Measurements from ENCODE around the gene EFCAB13. TPM values are rescaled to one million over a fixed set of nuclear protein-coding genes. Genes with fewer than 3 reads are reported as not detected.
"Not testable (repeated sequence)": the region's sequence is repeated elsewhere in the genome, so short reads cannot be mapped to it uniquely, and the experiment has no call there.

The EFCAB13 gene
- total RNA-seq, 1 experiment from 2014 or later, result 5.1 TPM

GRCh38 chr17:47363171-47363570 lies 39.4 kb downstream of the EFCAB13 start:
- TF ChIP-seq CTCF (IDR thresholded peaks at IDR 0.05; ENCODE audit: insufficient read depth in 1 of 2, low read depth in 1 of 2, low read length in 1 of 2, severe bottlenecking in 1 of 2, unreplicated experiment in 1 of 2), result no peak
- Mint-ChIP-seq H3K4me1 (ENCODE audit: low read depth, unreplicated experiment) (peaks cover 4% of the 10 kb centered on the region), H3K36me3 (ENCODE audit: insufficient read depth, unreplicated experiment) (no peaks in the 10 kb centered on the region), H3K4me3 (ENCODE audit: unreplicated experiment) (no peak overlapping the region), H3K27me3 (ENCODE audit: insufficient read depth, unreplicated experiment) (no peaks in the 10 kb centered on the region), H3K27ac (ENCODE audit: unreplicated experiment) (no peak overlapping the region), H3K9me3 (ENCODE audit: unreplicated experiment) (peaks cover 10% of the 10 kb centered on the region)
- CTCF ChIA-PET, result no interaction called here
- Histone ChIP-seq H3K4me1 (peaks cover 5% of the 10 kb centered on the region; the same call in 1 of the 2 replicates), H3K27me3 (replicated peaks; ENCODE audit: control insufficient read depth, insufficient read depth, low read length) (no peaks in the 10 kb centered on the region), H3K9me3 (peaks cover 14% of the 10 kb centered on the region; the same call in 1 of the 2 replicates), H3K36me3 (ENCODE audit: control insufficient read depth, insufficient read depth, low read length) (no peaks in the 10 kb centered on the region), H3K4me3 (ENCODE audit: low read depth, low read length) (no peak overlapping the region)
- DNase-seq, result no peak
- intact Hi-C loops (cut with micrococcal nuclease; ENCODE audit: unreplicated experiment), result no loop called here
- POLR2A ChIA-PET, result no interaction called here
- BruUV-seq (replicated peaks), result no TSS peak

GRCh38 chr17:47367257-47367656 lies 43.5 kb downstream of the EFCAB13 start:
- peaks cover 5% of the 10 kb centered on the region; the same call in 1 of the 2 replicates for H3K4me1 ChIP-seq
- intact Hi-C loops (cut with micrococcal nuclease; ENCODE audit: unreplicated experiment), result no loop called here
- ChIA-PET CTCF (no interaction called here), POLR2A (no interaction called here)
- peaks cover 18% of the 10 kb centered on the region for H3K9me3 ChIP-seq
- no peak for TF ChIP-seq CTCF (IDR thresholded peaks at IDR 0.05; ENCODE audit: insufficient read depth in 1 of 2, low read depth in 1 of 2, low read length in 1 of 2, severe bottlenecking in 1 of 2, unreplicated experiment in 1 of 2)
- no peak overlapping the region for H3K4me3 Mint-ChIP-seq (ENCODE audit: unreplicated experiment)
- H3K36me3 ChIP-seq (ENCODE audit: control insufficient read depth, insufficient read depth, low read length), result no peaks in the 10 kb centered on the region
- no peaks in the 10 kb centered on the region for H3K36me3 Mint-ChIP-seq (ENCODE audit: insufficient read depth, unreplicated experiment)
- H3K4me3 ChIP-seq (ENCODE audit: low read depth, low read length), result no peak overlapping the region
- peaks cover 13% of the 10 kb centered on the region for H3K4me1 Mint-ChIP-seq (ENCODE audit: low read depth, unreplicated experiment)
- DNase-seq, result no peak
- peaks cover 16% of the 10 kb centered on the region for H3K9me3 Mint-ChIP-seq (ENCODE audit: unreplicated experiment)
- H3K27ac Mint-ChIP-seq (ENCODE audit: unreplicated experiment), result no peak overlapping the region
- H3K27me3 Mint-ChIP-seq (ENCODE audit: insufficient read depth, unreplicated experiment), result no peaks in the 10 kb centered on the region
- no peaks in the 10 kb centered on the region for H3K27me3 ChIP-seq (replicated peaks; ENCODE audit: control insufficient read depth, insufficient read depth, low read length)
- no TSS peak for BruUV-seq (replicated peaks)

DNA sequence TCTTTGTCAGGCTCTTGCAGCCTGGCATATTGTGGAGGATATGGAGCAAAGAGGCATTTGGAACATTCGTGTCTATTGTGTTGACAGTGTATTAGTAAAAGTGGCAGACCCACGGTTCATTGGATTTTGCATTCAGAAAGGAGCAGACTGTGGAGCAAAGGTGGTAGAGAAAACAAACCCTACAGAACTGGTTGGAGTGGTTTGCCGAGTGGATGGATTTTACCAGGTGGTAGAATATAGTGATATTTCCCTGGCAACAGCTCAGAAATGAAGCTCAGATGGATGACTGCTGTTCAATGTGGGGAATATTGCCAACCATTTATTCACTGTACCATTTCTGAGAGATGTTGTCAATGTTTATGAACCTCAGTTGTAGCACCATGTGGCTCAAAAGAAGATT lies 44.5 kb downstream of the EFCAB13 start:
- no peak for DNase-seq
- H3K9me3 Mint-ChIP-seq (ENCODE audit: unreplicated experiment), result peaks cover 18% of the 10 kb centered on the region
- no TSS peak for BruUV-seq (replicated peaks)
- no peaks in the 10 kb centered on the region for H3K36me3 Mint-ChIP-seq (ENCODE audit: insufficient read depth, unreplicated experiment)
- Histone ChIP-seq H3K36me3 (ENCODE audit: control insufficient read depth, insufficient read depth, low read length) (no peaks in the 10 kb centered on the region), H3K27me3 (replicated peaks; ENCODE audit: control insufficient read depth, insufficient read depth, low read length) (no peaks in the 10 kb centered on the region), H3K9me3 (peaks cover 16% of the 10 kb centered on the region), H3K4me3 (ENCODE audit: low read depth, low read length) (no peak overlapping the region), H3K4me1 (peaks cover 5% of the 10 kb centered on the region; the same call in 1 of the 2 replicates)
- no peak for TF ChIP-seq CTCF (IDR thresholded peaks at IDR 0.05; ENCODE audit: insufficient read depth in 1 of 2, low read depth in 1 of 2, low read length in 1 of 2, severe bottlenecking in 1 of 2, unreplicated experiment in 1 of 2)
- H3K27me3 Mint-ChIP-seq (ENCODE audit: insufficient read depth, unreplicated experiment), result no peaks in the 10 kb centered on the region
- intact Hi-C loops (cut with micrococcal nuclease; ENCODE audit: unreplicated experiment), result no loop called here
- POLR2A ChIA-PET, result no interaction called here
- no peak overlapping the region for H3K27ac Mint-ChIP-seq (ENCODE audit: unreplicated experiment)
- no peak overlapping the region for H3K4me3 Mint-ChIP-seq (ENCODE audit: unreplicated experiment)
- peaks cover 13% of the 10 kb centered on the region for H3K4me1 Mint-ChIP-seq (ENCODE audit: low read depth, unreplicated experiment)
- CTCF ChIA-PET, result no interaction called here

- BruUV-seq (replicated peaks); H3K4me1 ChIP-seq; H3K27ac Mint-ChIP-seq (ENCODE audit: unreplicated experiment); intact Hi-C loops (cut with micrococcal nuclease; ENCODE audit: unreplicated experiment); H3K36me3 Mint-ChIP-seq (ENCODE audit: insufficient read depth, unreplicated experiment); H3K36me3 ChIP-seq (ENCODE audit: control insufficient read depth, insufficient read depth, low read length); DNase-seq; H3K27me3 Mint-ChIP-seq (ENCODE audit: insufficient read depth, unreplicated experiment); H3K27me3 ChIP-seq (replicated peaks; ENCODE audit: control insufficient read depth, insufficient read depth, low read length); H3K4me3 Mint-ChIP-seq (ENCODE audit: unreplicated experiment); H3K4me3 ChIP-seq (ENCODE audit: low read depth, low read length): not testable (repeated sequence)
- ChIA-PET CTCF (interaction anchor here (1.1 kb wide), 1 partner anchor 9 kb away, joined by 3 read pairs; no protein-coding TSS in a partner anchor), POLR2A (interaction anchor here (0.7 kb wide), 1 partner anchor 136 kb away, joined by 3 read pairs; no protein-coding TSS in a partner anchor)
- Mint-ChIP-seq H3K9me3 (ENCODE audit: unreplicated experiment) (peaks cover 19% of the 10 kb centered on the region), H3K4me1 (ENCODE audit: low read depth, unreplicated experiment) (peaks cover 13% of the 10 kb centered on the region)
- H3K9me3 ChIP-seq, result peaks cover 12% of the 10 kb centered on the region
These were observed 47.1 kb downstream of the EFCAB13 start for GRCh38 chr17:47370899-47371298.

Measured in Caco-2 (cell line).